ENCODE data around the gene UNC13B. TPM values are rescaled to one million over a fixed set of nuclear protein-coding genes. Genes with fewer than 3 reads are reported as not detected.
"Not testable (repeated sequence)": the region's sequence is repeated elsewhere in the genome, so short reads cannot be mapped to it uniquely, and the experiment has no call there.

The UNC13B gene
- total RNA-seq, 1 donor from 2014 or later, result 26.5 TPM

DNA sequence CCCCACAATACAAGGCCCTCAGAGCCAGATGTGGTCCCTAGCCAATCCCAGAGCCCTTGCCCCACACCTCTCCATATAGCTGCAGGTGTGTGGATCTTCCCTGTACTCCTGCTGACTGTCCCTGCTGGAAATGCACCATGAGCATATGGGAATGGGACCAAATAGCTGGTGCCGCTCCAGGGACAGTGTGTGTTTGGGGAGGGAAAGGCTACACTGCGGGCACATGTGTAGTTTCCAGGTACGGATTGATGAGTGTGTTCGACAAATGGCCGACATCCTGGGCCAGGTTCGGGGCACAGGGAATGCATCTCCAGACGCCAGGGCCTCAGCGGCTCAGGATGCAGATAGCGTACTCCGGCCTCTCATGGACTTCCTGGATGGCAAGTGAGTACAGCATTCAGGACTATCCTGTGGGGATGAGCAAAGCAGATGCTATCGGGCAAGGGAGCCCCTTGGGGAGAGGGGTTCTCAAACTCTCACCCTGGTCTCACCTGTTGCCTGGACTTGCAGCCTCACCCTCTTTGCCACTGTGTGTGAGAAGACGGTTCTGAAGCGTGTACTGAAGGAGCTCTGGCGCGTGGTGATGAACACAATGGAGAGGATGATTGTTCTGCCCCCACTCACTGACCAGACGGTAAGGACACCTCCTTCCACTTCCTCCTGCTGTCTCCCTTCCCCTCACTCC is 237.0 kb downstream of the UNC13B start:
- H3K9me3 ChIP-seq, result no peaks in the 10 kb centered on the region
- H3K4me3 ChIP-seq, result no peak overlapping the region
- DNase-seq (ENCODE audit: low spot score in 2 of 2), result no peak
- H3K36me3 ChIP-seq, result peaks cover 50 to 79% of the 10 kb centered on the region in 2 donors
- H3K27ac ChIP-seq, result no peak overlapping the region
- TF ChIP-seq, protein P1, sequence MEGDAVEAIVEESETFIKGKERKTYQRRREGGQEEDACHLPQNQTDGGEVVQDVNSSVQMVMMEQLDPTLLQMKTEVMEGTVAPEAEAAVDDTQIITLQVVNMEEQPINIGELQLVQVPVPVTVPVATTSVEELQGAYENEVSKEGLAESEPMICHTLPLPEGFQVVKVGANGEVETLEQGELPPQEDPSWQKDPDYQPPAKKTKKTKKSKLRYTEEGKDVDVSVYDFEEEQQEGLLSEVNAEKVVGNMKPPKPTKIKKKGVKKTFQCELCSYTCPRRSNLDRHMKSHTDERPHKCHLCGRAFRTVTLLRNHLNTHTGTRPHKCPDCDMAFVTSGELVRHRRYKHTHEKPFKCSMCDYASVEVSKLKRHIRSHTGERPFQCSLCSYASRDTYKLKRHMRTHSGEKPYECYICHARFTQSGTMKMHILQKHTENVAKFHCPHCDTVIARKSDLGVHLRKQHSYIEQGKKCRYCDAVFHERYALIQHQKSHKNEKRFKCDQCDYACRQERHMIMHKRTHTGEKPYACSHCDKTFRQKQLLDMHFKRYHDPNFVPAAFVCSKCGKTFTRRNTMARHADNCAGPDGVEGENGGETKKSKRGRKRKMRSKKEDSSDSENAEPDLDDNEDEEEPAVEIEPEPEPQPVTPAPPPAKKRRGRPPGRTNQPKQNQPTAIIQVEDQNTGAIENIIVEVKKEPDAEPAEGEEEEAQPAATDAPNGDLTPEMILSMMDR (IDR thresholded peaks at IDR 0.05), result no peak
- intact Hi-C loops (cut with DNase I), result no loop called here
- H3K4me1 ChIP-seq, result no peaks in the 10 kb centered on the region
- H3K27me3 ChIP-seq, result no peaks in the 10 kb centered on the region

DNA sequence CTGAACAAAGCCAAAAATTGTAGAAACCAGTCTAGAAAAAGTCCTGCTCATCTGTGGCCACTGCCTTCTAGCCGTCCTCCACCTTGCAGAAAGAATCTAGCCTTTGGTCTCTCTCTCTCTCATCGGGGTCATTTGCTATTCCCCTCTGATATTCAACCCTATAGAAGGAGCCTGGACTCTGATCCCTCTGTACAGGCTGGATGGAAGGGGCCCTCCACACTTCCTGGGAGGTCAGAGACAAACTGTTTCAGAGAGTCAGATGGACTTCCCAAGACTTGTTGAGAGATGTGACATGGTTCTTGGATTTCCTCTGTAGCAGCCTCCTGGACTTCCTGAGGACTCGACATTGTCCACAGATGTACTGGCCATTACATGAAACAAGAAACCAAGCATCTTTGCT is 243.1 kb downstream of the UNC13B start:
- Histone ChIP-seq H3K4me3 (no peak overlapping the region), H3K4me1 (no peaks in the 10 kb centered on the region), H3K9me3 (no peaks in the 10 kb centered on the region), H3K27me3 (no peaks in the 10 kb centered on the region), H3K27ac (no peak overlapping the region), H3K36me3 (peaks cover 16 to 32% of the 10 kb centered on the region in 2 donors)
- DNase-seq (ENCODE audit: low spot score in 2 of 2), result no peak
- TF ChIP-seq, protein P1 (IDR thresholded peaks at IDR 0.05), result no peak
- intact Hi-C loops (cut with DNase I), result loop anchor here (5.0 kb wide), 1 partner anchor 72 kb away; no protein-coding TSS in a partner anchor

DNA sequence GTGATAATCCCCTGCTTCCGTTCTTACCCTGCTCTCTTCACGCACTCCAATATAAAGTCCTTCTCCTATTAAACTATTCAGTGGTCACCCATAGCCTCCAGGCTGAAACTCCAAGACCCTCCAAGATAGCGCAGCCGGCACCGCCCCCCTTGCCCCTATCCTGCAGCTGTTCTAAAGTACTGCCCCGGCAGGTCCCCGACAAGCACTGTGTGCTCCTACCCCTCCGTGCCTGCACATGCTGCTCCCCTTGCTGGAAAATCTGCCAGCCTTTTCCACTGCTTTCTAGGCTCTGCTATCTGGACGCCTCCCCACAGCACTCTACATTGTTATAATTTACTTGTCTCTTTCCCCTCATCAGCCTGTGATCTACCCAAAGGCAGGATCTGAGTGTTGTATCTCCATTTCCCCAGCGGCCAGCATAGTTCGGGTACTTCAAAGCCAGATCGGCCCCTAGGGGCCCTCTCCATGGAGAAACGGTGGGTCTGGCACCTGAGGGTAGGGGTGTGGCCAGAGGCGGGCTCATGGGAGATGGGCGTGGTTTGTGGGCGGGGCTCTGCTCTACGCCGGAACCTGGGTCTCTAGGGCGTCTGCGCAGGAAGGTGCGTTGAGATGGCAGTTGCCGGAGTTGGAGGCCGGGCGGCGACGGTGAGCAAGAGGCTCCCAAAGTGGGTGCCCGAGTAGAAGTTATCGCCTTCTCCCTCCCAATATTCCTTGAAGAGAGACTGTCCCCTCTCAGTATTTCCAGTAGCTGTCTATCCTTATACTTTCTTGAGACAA is 244.6 kb downstream of the UNC13B start:
- Histone ChIP-seq H3K9me3 (no peaks in the 10 kb centered on the region), H3K27ac (no peak overlapping the region), H3K27me3 (no peaks in the 10 kb centered on the region), H3K4me3 (no peak overlapping the region), H3K4me1 (no peaks in the 10 kb centered on the region), H3K36me3 (peaks cover 9 to 19% of the 10 kb centered on the region in 2 donors)
- intact Hi-C loops (cut with DNase I), result loop anchor here (5.0 kb wide), 1 partner anchor 71 kb away; no protein-coding TSS in a partner anchor
- DNase-seq (ENCODE audit: low spot score in 2 of 2), result no peak
- TF ChIP-seq, protein P1 (IDR thresholded peaks at IDR 0.05), result no peak

DNA sequence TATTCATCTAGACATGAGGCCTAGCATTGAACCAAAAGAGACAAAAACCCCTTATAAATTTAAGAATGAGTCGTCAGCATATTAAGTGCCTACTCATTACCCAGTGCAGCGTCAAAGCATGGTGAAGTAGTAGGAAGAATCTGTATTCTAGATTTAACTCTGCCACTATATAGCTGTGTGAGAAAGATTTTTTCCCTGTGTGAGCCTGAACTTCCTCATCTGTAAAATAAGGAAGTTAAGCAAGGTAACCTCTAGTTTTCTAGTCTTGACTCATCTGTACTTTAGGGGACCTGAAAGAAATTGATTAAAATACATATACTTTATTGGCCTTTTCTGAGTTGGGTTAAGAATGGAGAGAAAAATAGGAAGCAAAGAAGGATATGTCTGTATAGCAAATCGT is 246.0 kb downstream of the UNC13B start:
- no peaks in the 10 kb centered on the region for H3K9me3 ChIP-seq
- H3K27me3 ChIP-seq, result no peaks in the 10 kb centered on the region
- H3K4me3 ChIP-seq, result no peak overlapping the region
- H3K27ac ChIP-seq, result no peak overlapping the region
- intact Hi-C loops (cut with DNase I), result loop anchor here (5.0 kb wide), 1 partner anchor 69 kb away; no protein-coding TSS in a partner anchor
- H3K4me1 ChIP-seq, result no peaks in the 10 kb centered on the region
- TF ChIP-seq, protein P1 (IDR thresholded peaks at IDR 0.05), result no peak
- DNase-seq (ENCODE audit: low spot score in 2 of 2), result no peak
- peaks cover 6 to 12% of the 10 kb centered on the region in 2 donors for H3K36me3 ChIP-seq

DNA sequence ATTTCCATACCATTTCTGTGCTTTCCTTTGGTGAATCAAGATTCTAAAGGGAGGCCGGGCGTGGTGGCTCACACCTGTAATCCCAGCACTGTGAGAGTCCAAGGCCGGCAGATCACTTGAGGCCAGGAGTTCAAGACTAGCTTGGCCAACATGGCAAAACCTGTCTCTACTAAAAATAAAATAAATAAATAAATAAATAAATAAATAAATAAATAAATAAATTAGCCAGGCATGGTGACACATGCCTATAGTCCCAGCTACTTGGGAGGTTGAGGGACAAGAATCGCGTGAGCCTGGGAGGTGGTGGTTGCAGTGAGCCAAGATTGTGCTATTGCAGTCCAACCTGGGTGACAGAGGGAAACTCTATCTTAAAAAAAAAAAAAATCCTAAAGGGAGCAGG is 247.6 kb downstream of the UNC13B start:
- not testable (repeated sequence) for DNase-seq (ENCODE audit: low spot score in 2 of 2); H3K4me1 ChIP-seq; H3K9me3 ChIP-seq; H3K27me3 ChIP-seq; H3K27ac ChIP-seq; H3K36me3 ChIP-seq; H3K4me3 ChIP-seq
- intact Hi-C loops (cut with DNase I), result loop anchor here (5.0 kb wide), 1 partner anchor 68 kb away; no protein-coding TSS in a partner anchor

DNA sequence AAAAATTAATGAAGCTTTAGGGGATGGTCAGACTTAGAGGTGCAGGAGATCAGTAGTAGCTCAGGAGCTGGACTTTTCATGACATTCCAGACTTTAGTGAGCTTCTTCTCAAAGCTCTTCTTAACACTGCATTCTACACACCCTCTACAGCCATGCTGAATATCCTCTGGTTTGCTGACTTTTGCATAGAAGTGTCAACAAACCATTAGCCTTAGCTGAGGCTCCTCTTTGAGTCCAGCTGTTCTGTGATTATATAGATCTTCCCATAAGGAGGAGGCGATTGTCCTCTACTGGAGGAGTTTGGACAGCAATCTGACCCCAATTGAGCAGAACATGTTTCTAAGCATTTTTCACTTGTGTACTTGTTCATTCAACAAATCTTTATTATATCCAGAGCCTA is 253.1 kb downstream of the UNC13B start:
- no peak for DNase-seq (ENCODE audit: low spot score in 2 of 2)
- Histone ChIP-seq H3K36me3 (no peaks in the 10 kb centered on the region), H3K9me3 (no peaks in the 10 kb centered on the region), H3K4me3 (no peak overlapping the region), H3K27ac (no peak overlapping the region), H3K27me3 (no peaks in the 10 kb centered on the region), H3K4me1 (no peaks in the 10 kb centered on the region)
- intact Hi-C loops (cut with DNase I), result no loop called here
- TF ChIP-seq, protein P1 (IDR thresholded peaks at IDR 0.05), result no peak
